WTC11 (cell line): ENCODE measurements around the gene RHBDD1.

Source experiments
- CTCF ChIP-seq: fragments of 200-600 bp; IDR thresholded peaks from 2 replicates; pipeline ENCODE4 v1.8.0; 2022; ENCODE audit warnings: antibody characterized with exemption
- ELF4 ChIP-seq: sonication (generic); formaldehyde crosslinking; IDR thresholded peaks from 2 replicates; pipeline ENCODE4 v1.8.1; 2022; ENCODE audit warnings: low read depth, mild to moderate bottlenecking, moderate library complexity, missing genetic modification reagents
- FOXJ3 ChIP-seq: sonication (generic); formaldehyde crosslinking; IDR thresholded peaks from 2 replicates; pipeline ENCODE4 v1.9.0; 2021; ENCODE audit warnings: missing genetic modification reagents, mild to moderate bottlenecking, borderline replicate concordance
- FOXK1 ChIP-seq: sonication (generic); formaldehyde crosslinking; IDR thresholded peaks from 2 replicates; pipeline ENCODE4 v1.8.0; 2022; ENCODE audit warnings: mild to moderate bottlenecking, moderate library complexity, missing genetic modification reagents
- USF2 ChIP-seq: sonication (generic); formaldehyde crosslinking; IDR thresholded peaks from 2 replicates; pipeline ENCODE4 v1.8.1; 2023; ENCODE audit warnings: mild to moderate bottlenecking, missing genetic modification reagents, moderate library complexity
- ZNF138 ChIP-seq: sonication (generic); formaldehyde crosslinking; conservative IDR thresholded peaks from 2 replicates; pipeline ENCODE4 v1.8.1; 2022; ENCODE audit warnings: mild to moderate bottlenecking, moderate library complexity, missing genetic modification reagents
- ZNF281 ChIP-seq: sonication (generic); formaldehyde crosslinking; IDR thresholded peaks from 2 replicates; pipeline ENCODE4 v1.8.0; 2023; ENCODE audit warnings: mild to moderate bottlenecking, missing genetic modification reagents
- ZNF423 ChIP-seq: fragments of 250-450 bp; sonication (Bioruptor Pico); IDR thresholded peaks from 2 replicates; pipeline ENCODE4 v2.1.2; 2022; ENCODE audit warnings: mild to moderate bottlenecking, moderate library complexity
- TF ChIP-seq, protein P1 (sequence below): sonication (generic); formaldehyde crosslinking; IDR thresholded peaks from 2 replicates; pipeline ENCODE4 v1.8.0; 2022; ENCODE audit warnings: mild to moderate bottlenecking, missing genetic modification reagents

DNA sequence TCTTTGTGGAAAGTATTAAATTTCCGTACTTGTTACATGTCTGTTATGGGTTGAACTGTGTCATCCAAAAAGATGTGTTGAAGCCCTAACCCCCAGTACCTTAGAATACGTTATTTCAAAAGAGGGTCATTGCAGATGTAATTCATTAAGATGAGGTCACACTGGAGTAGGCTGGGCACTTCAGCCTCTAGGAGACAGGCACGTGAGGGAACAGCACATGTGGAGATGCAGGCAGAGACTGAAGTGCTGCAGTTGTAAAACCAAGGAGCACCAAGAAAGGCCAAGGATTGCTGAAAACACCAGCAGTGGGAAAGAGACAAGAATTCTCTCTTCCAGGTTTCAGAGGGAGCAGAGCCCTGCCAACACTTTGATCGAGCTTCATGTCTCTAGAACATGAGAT, 4.6 kb upstream of the RHBDD1 start:
- TF ChIP-seq CTCF, result no peak
- no peak for TF ChIP-seq ZNF423
- no peak for TF ChIP-seq ZNF281
- TF ChIP-seq FOXK1, result no peak
- TF ChIP-seq, protein P1, sequence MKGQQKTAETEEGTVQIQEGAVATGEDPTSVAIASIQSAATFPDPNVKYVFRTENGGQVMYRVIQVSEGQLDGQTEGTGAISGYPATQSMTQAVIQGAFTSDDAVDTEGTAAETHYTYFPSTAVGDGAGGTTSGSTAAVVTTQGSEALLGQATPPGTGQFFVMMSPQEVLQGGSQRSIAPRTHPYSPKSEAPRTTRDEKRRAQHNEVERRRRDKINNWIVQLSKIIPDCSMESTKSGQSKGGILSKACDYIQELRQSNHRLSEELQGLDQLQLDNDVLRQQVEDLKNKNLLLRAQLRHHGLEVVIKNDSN (CRISPR knock-in tag), result no peak
- TF ChIP-seq FOXJ3 (CRISPR knock-in tag), result no peak
- TF ChIP-seq ELF4 (CRISPR knock-in tag), result no peak
- no peak for TF ChIP-seq USF2
- TF ChIP-seq ZNF138 (CRISPR knock-in tag), result no peak
